Neural progenitor cell (in vitro differentiated cells): ENCODE data around the gene PVALB. TPM values are rescaled to one million over a fixed set of nuclear protein-coding genes. Genes with fewer than 3 reads are reported as not detected.
A peak's percentile ranks its signal among the peaks of the same experiment; 100 is the strongest.

Experiments used
- DNase-seq: peaks from one replicate; pipeline ENCODE4 v3.0.0-alpha.2; 2016; ENCODE audit warnings: low spot score
- H2AFZ ChIP-seq: fragments of 200-600 bp; sonication (generic); replicated peaks from 2 replicates; pipeline ENCODE4 v1.6.1; 2016; ENCODE audit warnings: antibody characterized with exemption
- H3F3A ChIP-seq: fragments of 200-600 bp; sonication (generic); 2 replicates; pipeline ENCODE4 v1.6.1; 2016; ENCODE audit warnings: antibody characterized with exemption, low read depth
- H3K27ac ChIP-seq: fragments of 200-600 bp; sonication (generic); 2 replicates; pipeline ENCODE4 v1.5.1; 2016; ENCODE audit warnings: mild to moderate bottlenecking
- H3K27me3 ChIP-seq: fragments of 200-600 bp; sonication (generic); 2 replicates; pipeline ENCODE4 v1.6.1; 2016; ENCODE audit warnings: mild to moderate bottlenecking, moderate library complexity
- H3K36me3 ChIP-seq: fragments of 200-600 bp; sonication (generic); 2 replicates; pipeline ENCODE4 v1.5.1; 2016
- H3K4me1 ChIP-seq: fragments of 200-600 bp; sonication (generic); 2 replicates; pipeline ENCODE4 v1.6.1; 2016; ENCODE audit warnings: mixed run types
- H3K4me2 ChIP-seq: fragments of 200-600 bp; sonication (generic); 2 replicates; pipeline ENCODE4 v1.6.1; 2016
- H3K4me3 ChIP-seq: fragments of 200-600 bp; sonication (generic); 2 replicates; pipeline ENCODE4 v1.5.1; 2016
- H3K79me2 ChIP-seq: fragments of 200-600 bp; sonication (generic); 2 replicates; pipeline ENCODE4 v1.6.1; 2016; ENCODE audit warnings: low read depth
- H3K9ac ChIP-seq: fragments of 200-600 bp; sonication (generic); 2 replicates; pipeline ENCODE4 v1.6.1; 2016
- H3K9me3 ChIP-seq: fragments of 200-600 bp; sonication (generic); 2 replicates; pipeline ENCODE4 v1.5.1; 2016; ENCODE audit warnings: low read depth
- H4K20me1 ChIP-seq: fragments of 200-600 bp; sonication (generic); 2 replicates; pipeline ENCODE4 v1.6.1; 2016; ENCODE audit warnings: low read depth
- H3K27ac Mint-ChIP-seq: 3 replicates; pipeline ENCODE4 v1.8.0; 2021; ENCODE audit warnings: mixed read lengths
- H3K27me3 Mint-ChIP-seq: 2 replicates; pipeline ENCODE4 v1.8.0; 2022; ENCODE audit warnings: low read depth, mild to moderate bottlenecking, inconsistent platforms, moderate library complexity, mixed read lengths; ENCODE audit not compliant: insufficient read depth
- H3K36me3 Mint-ChIP-seq: 3 replicates; pipeline ENCODE4 v1.8.0; 2021; ENCODE audit warnings: mixed read lengths
- H3K4me1 Mint-ChIP-seq: 3 replicates; pipeline ENCODE4 v1.8.0; 2021; ENCODE audit warnings: mixed read lengths
- H3K4me3 Mint-ChIP-seq: 3 replicates; pipeline ENCODE4 v1.8.0; 2021; ENCODE audit warnings: mild to moderate bottlenecking, moderate library complexity, mixed read lengths
- H3K9me3 Mint-ChIP-seq: 3 replicates; pipeline ENCODE4 v1.8.0; 2020; ENCODE audit warnings: mixed read lengths
- EZH2 ChIP-seq: fragments of 200-600 bp; sonication (generic); IDR thresholded peaks from 2 replicates; pipeline ENCODE4 v1.6.1; 2017; ENCODE audit warnings: antibody characterized with exemption, mild to moderate bottlenecking, moderate library complexity
- EZH2phosphoT487 ChIP-seq: fragments of 200-600 bp; sonication (generic); IDR thresholded peaks from 2 replicates; pipeline ENCODE4 v1.6.1; 2017; ENCODE audit warnings: antibody characterized with exemption
- total RNA-seq: library from RNA; depleted of rRNA; stranded (reverse); fragments of >200 nt; gene quantifications from 2 replicates; pipeline ENCODE4 v1.2.3, GENCODE V29; 2015; ENCODE audit warnings: low replicate concordance
- TF ChIP-seq, protein P1 (sequence below): fragments of 200-600 bp; sonication (generic); IDR thresholded peaks from 2 replicates; pipeline ENCODE4 v1.5.1; 2017; ENCODE audit warnings: antibody characterized with exemption, mild to moderate bottlenecking

Gene PVALB
- total RNA-seq, 1 donor from 2014 or later = not detected

DNA sequence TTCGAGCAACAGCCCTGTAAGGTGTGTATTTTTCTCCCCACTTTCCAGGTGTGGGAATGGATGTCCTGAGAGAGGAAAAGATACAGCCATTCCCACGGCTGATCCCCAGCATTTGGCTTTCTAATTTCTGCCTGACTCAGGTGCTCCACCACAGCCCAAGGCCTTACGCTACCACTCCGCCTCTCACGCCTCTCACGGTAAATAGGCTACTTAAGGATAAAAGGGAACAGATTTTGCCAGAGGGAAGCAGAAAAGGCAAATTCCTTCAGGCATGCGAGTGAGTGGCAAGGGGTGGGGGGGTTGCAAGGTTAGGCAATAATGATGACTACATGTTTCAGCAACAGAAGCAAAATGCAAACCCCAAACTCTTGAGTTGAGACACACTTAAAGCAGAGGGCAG, 9.2 kb downstream of the PVALB start:
- DNase-seq = peak; percentile 38
- H3K9ac ChIP-seq = no peak overlapping the region
- Mint-ChIP-seq H3K27ac (no peak overlapping the region), H3K36me3 (no peaks in the 10 kb centered on the region), H3K4me3 (no peak overlapping the region), H3K27me3 (peaks cover 10% of the 10 kb centered on the region), H3K9me3 (no peaks in the 10 kb centered on the region), H3K4me1 (peaks cover 15% of the 10 kb centered on the region)
- no peaks in the 10 kb centered on the region for H3K79me2 ChIP-seq
- peak overlapping the region; percentile 11 for H3K4me2 ChIP-seq
- no peaks in the 10 kb centered on the region for H3F3A ChIP-seq
- H2AFZ ChIP-seq = no peak overlapping the region
- no peak overlapping the region for H3K4me3 ChIP-seq
- H3K9me3 ChIP-seq = no peaks in the 10 kb centered on the region
- H3K27me3 ChIP-seq = peaks cover 8% of the 10 kb centered on the region
- H4K20me1 ChIP-seq = no peaks in the 10 kb centered on the region
- TF ChIP-seq, protein P1, sequence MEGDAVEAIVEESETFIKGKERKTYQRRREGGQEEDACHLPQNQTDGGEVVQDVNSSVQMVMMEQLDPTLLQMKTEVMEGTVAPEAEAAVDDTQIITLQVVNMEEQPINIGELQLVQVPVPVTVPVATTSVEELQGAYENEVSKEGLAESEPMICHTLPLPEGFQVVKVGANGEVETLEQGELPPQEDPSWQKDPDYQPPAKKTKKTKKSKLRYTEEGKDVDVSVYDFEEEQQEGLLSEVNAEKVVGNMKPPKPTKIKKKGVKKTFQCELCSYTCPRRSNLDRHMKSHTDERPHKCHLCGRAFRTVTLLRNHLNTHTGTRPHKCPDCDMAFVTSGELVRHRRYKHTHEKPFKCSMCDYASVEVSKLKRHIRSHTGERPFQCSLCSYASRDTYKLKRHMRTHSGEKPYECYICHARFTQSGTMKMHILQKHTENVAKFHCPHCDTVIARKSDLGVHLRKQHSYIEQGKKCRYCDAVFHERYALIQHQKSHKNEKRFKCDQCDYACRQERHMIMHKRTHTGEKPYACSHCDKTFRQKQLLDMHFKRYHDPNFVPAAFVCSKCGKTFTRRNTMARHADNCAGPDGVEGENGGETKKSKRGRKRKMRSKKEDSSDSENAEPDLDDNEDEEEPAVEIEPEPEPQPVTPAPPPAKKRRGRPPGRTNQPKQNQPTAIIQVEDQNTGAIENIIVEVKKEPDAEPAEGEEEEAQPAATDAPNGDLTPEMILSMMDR = no peak
- TF ChIP-seq EZH2phosphoT487 (no peak), EZH2 (no peak)
- H3K4me1 ChIP-seq = peaks cover 14% of the 10 kb centered on the region
- no peaks in the 10 kb centered on the region for H3K36me3 ChIP-seq
- H3K27ac ChIP-seq = no peak overlapping the region

- DNase-seq = no peak
- TF ChIP-seq EZH2 (no peak), EZH2phosphoT487 (no peak)
- TF ChIP-seq, protein P1 = no peak
- Mint-ChIP-seq H3K27ac (no peak overlapping the region), H3K4me3 (no peak overlapping the region), H3K4me1 (peaks cover 15% of the 10 kb centered on the region), H3K27me3 (peaks cover 10% of the 10 kb centered on the region), H3K9me3 (no peaks in the 10 kb centered on the region), H3K36me3 (no peaks in the 10 kb centered on the region)
- peaks cover 8% of the 10 kb centered on the region for H3K27me3 ChIP-seq
- no peak overlapping the region for H3K9ac ChIP-seq
- H2AFZ ChIP-seq = no peak overlapping the region
- no peaks in the 10 kb centered on the region for H3K36me3 ChIP-seq
- H3K9me3 ChIP-seq = no peaks in the 10 kb centered on the region
- H3K27ac ChIP-seq = no peak overlapping the region
- no peaks in the 10 kb centered on the region for H4K20me1 ChIP-seq
- no peak overlapping the region for H3K4me2 ChIP-seq
- no peak overlapping the region for H3K4me3 ChIP-seq
- peaks cover 14% of the 10 kb centered on the region for H3K4me1 ChIP-seq
- no peaks in the 10 kb centered on the region for H3F3A ChIP-seq
- H3K79me2 ChIP-seq = no peaks in the 10 kb centered on the region
These were observed 10.0 kb downstream of the PVALB start for GRCh38 chr22:36806835-36807234.

- Histone ChIP-seq H3F3A (no peaks in the 10 kb centered on the region), H3K79me2 (no peaks in the 10 kb centered on the region), H3K4me3 (no peak overlapping the region), H2AFZ (no peak overlapping the region), H3K27ac (no peak overlapping the region), H4K20me1 (peaks cover 5% of the 10 kb centered on the region), H3K9ac (no peak overlapping the region), H3K9me3 (no peaks in the 10 kb centered on the region), H3K4me1 (peaks cover 13% of the 10 kb centered on the region), H3K27me3 (peaks cover 17% of the 10 kb centered on the region), H3K4me2 (no peak overlapping the region), H3K36me3 (no peaks in the 10 kb centered on the region)
- Mint-ChIP-seq H3K4me3 (no peak overlapping the region), H3K4me1 (peaks cover 24% of the 10 kb centered on the region), H3K27me3 (peaks cover 20% of the 10 kb centered on the region), H3K27ac (no peak overlapping the region), H3K9me3 (no peaks in the 10 kb centered on the region), H3K36me3 (no peaks in the 10 kb centered on the region)
- DNase-seq = no peak
- TF ChIP-seq EZH2phosphoT487 (no peak), EZH2 (no peak)
- TF ChIP-seq, protein P1 = no peak
These were observed 13.5 kb downstream of the PVALB start for GRCh38 chr22:36803358-36803757.
